ENCODE measurements around the gene MROH9.

GRCh38 chr1:171083222-171083621 is 147.9 kb downstream of the MROH9 start:
- TF ChIP-seq CTCF (IDR thresholded peaks at IDR 0.05; ENCODE audit: insufficient read depth, low read length, poor library complexity, severe bottlenecking) (no peak), EZH2phosphoT487 (conservative IDR thresholded peaks at IDR 0.05; ENCODE audit: low read length) (no peak)

Data from SU-DHL-6 (cell line).